ENCODE results near the gene IL22RA2. TPM values are rescaled to one million over a fixed set of nuclear protein-coding genes. Genes with fewer than 3 reads are reported as not detected.

Gene IL22RA2
- total and polyA plus RNA-seq, 2 of the 13 experiments (the other 11 are each of a cell fraction or from before 2014, with no cell fraction given), result not detected

DNA sequence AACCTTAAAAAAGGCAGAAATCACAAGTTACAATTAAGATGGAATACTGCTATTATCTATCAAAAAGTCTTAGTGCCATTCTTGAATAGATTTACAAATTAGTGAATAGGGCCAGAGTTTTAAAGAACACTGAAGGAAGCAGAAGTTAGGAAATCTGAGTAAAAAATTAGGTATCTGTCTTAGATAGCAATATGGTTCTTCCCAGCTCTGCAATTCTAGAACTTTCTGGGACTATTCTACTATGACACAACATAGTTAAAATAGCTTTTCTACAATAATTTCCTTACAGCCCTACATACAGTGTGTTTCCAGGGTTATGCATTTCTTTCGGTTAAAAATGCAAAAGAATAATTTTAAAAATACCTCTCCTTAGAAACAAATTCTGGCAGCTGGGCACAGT, 27.6 kb upstream of the IL22RA2 start (continued):
- TF ChIP-seq, protein P1, sequence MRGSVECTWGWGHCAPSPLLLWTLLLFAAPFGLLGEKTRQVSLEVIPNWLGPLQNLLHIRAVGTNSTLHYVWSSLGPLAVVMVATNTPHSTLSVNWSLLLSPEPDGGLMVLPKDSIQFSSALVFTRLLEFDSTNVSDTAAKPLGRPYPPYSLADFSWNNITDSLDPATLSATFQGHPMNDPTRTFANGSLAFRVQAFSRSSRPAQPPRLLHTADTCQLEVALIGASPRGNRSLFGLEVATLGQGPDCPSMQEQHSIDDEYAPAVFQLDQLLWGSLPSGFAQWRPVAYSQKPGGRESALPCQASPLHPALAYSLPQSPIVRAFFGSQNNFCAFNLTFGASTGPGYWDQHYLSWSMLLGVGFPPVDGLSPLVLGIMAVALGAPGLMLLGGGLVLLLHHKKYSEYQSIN (CRISPR knock-in tag; IDR thresholded peaks at IDR 0.05; ENCODE audit: borderline replicate concordance), result no peak
- TF ChIP-seq ZNF260 (CRISPR knock-in tag; IDR thresholded peaks at IDR 0.05; ENCODE audit: borderline replicate concordance, low read depth), result no peak
- TF ChIP-seq ZNF619 (CRISPR knock-in tag; IDR thresholded peaks at IDR 0.05), result no peak
- TF ChIP-seq ATM (IDR thresholded peaks at IDR 0.05; ENCODE audit: borderline replicate concordance), result no peak
- TF ChIP-seq, protein P2, sequence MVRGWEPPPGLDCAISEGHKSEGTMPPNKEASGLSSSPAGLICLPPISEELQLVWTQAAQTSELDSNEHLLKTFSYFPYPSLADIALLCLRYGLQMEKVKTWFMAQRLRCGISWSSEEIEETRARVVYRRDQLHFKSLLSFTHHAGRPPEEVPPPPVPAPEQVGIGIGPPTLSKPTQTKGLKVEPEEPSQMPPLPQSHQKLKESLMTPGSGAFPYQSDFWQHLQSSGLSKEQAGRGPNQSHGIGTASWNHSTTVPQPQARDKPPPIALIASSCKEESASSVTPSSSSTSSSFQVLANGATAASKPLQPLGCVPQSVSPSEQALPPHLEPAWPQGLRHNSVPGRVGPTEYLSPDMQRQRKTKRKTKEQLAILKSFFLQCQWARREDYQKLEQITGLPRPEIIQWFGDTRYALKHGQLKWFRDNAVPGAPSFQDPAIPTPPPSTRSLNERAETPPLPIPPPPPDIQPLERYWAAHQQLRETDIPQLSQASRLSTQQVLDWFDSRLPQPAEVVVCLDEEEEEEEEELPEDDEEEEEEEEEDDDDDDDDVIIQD (CRISPR knock-in tag; IDR thresholded peaks at IDR 0.05; ENCODE audit: low read depth), result no peak
- TF ChIP-seq ZNF605 (CRISPR knock-in tag; IDR thresholded peaks at IDR 0.05), result no peak

DNA sequence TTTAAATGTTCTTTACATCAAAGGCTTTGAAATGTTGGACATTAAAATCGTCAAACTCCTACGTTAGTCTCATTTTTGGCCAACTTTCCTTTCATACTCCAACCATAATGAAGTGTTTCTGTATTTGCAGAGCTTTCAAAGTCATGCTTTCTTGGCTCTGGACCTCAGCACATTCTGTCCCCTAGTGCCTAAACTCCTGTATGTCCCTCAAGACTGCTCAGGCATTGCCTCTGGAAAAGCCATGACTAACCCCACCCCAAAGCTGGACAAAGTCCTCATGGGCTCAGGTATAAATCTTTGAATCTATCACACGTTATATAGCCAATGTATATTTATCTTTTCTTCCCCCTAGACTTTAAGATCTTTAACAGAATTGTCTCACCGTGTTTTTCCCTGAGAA, 26.8 kb upstream of the IL22RA2 start:
- Histone ChIP-seq H3K79me2 (ENCODE audit: insufficient read depth, low read length) (no peaks in the 10 kb centered on the region), H2AFZ (ENCODE audit: low read length) (no peak overlapping the region), H3K4me2 (ENCODE audit: low read depth, low read length) (no peak overlapping the region), H3K4me3 (replicated peaks in 1 of 3; ENCODE audit: insufficient read depth in 1 of 3, low read depth in 2 of 3, low read length in 3 of 3) (no peak overlapping the region), H4K20me1 (ENCODE audit: insufficient read depth, low read length) (no peaks in the 10 kb centered on the region), H3K27me3 (ENCODE audit: control insufficient read depth in 1 of 2, insufficient read depth in 2 of 2, low read length in 2 of 2) (no peaks in the 10 kb centered on the region), H3K9me3 (ENCODE audit: low read length) (no peaks in the 10 kb centered on the region), H3K9ac (ENCODE audit: insufficient read depth, low read depth, low read length) (no peak overlapping the region), H3K4me1 (ENCODE audit: insufficient read depth, low read length) (no peaks in the 10 kb centered on the region), H3K36me3 (replicated peaks in 1 of 2; ENCODE audit: control insufficient read depth in 1 of 2, insufficient read depth in 2 of 2, low read length in 2 of 2) (peaks cover 19 to 62% of the 10 kb centered on the region in 2 experiments), H3K27ac (ENCODE audit: extremely low read length, insufficient read depth, low read length) (no peak overlapping the region)
- ATAC-seq, result no peak
- POLR2A ChIA-PET, result no interaction called here
- BruUV-seq (replicated peaks), result no TSS peak
- WGBS (ENCODE audit: low lambda C conversion rate), result 95% methylated on average over 4 of the region's 4 CpGs
- CTCF ChIA-PET (ENCODE audit: low intra/inter-chr PET ratio, low total read pairs), result no interaction called here
- DNase-seq (ENCODE audit: low spot score), result no peak
- in situ Hi-C loops (cut with HindIII; ENCODE audit: extremely low pct_ligation_motif_present, low pct_unique_long_range_greater_than_20kb), result no loop called here
- FAIRE-seq, result no peak
- intact Hi-C loops (cut with micrococcal nuclease; ENCODE audit: unreplicated experiment), result loop anchor here (5.0 kb wide), 1 partner anchor 42 kb away; no protein-coding TSS in a partner anchor
- no peak for TF ChIP-seq EP300 (IDR thresholded peaks at IDR 0.05; ENCODE audit: low read depth in 2 of 2, low read length in 2 of 2)
- no peak for TF ChIP-seq EP300 (CRISPR knock-in tag; IDR thresholded peaks at IDR 0.05; ENCODE audit: borderline replicate concordance)
- TF ChIP-seq, protein P3, sequence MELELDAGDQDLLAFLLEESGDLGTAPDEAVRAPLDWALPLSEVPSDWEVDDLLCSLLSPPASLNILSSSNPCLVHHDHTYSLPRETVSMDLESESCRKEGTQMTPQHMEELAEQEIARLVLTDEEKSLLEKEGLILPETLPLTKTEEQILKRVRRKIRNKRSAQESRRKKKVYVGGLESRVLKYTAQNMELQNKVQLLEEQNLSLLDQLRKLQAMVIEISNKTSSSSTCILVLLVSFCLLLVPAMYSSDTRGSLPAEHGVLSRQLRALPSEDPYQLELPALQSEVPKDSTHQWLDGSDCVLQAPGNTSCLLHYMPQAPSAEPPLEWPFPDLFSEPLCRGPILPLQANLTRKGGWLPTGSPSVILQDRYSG (CRISPR knock-in tag; IDR thresholded peaks at IDR 0.05), result no peak
- TF ChIP-seq ZKSCAN8 (CRISPR knock-in tag; IDR thresholded peaks at IDR 0.05; ENCODE audit: borderline replicate concordance), result no peak
- TF ChIP-seq TAF15 (IDR thresholded peaks at IDR 0.05; ENCODE audit: low read depth, low read length, poor library complexity, severe bottlenecking), result no peak
- TF ChIP-seq HES4 (CRISPR knock-in tag; IDR thresholded peaks at IDR 0.05; ENCODE audit: borderline replicate concordance), result no peak
- no peak for TF ChIP-seq EED (CRISPR knock-in tag; IDR thresholded peaks at IDR 0.05)
- TF ChIP-seq, protein P4, sequence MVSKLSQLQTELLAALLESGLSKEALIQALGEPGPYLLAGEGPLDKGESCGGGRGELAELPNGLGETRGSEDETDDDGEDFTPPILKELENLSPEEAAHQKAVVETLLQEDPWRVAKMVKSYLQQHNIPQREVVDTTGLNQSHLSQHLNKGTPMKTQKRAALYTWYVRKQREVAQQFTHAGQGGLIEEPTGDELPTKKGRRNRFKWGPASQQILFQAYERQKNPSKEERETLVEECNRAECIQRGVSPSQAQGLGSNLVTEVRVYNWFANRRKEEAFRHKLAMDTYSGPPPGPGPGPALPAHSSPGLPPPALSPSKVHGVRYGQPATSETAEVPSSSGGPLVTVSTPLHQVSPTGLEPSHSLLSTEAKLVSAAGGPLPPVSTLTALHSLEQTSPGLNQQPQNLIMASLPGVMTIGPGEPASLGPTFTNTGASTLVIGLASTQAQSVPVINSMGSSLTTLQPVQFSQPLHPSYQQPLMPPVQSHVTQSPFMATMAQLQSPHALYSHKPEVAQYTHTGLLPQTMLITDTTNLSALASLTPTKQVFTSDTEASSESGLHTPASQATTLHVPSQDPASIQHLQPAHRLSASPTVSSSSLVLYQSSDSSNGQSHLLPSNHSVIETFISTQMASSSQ (IDR thresholded peaks at IDR 0.05; ENCODE audit: low read depth), result no peak
- TF ChIP-seq, protein P4 (CRISPR knock-in tag; IDR thresholded peaks at IDR 0.05; ENCODE audit: borderline replicate concordance), result no peak

All from HepG2 (cell line).